ENCODE measurements around the gene MTFR1L.

MTFR1L gene

DNA sequence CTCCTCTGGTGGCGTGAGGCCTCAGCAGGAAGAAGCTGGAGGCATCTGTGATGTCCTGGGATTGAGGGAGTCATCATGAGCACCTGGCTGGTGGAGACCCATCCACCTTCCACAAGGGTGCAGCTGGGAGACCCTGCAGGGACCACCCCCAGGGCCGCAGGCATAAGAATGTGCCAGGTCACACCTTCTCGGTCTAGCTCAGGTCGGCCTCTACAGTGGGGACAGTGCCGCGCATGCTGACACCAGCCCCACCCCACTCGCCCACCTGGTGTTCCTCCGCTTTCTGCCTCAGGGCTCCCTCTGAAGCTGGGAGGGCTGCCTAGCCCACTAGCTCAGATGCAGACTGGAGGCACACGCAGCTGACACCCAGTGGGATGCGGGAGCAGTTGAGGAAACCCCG lies 61.5 kb downstream of the MTFR1L start:
- TF ChIP-seq RAD21 (IDR thresholded peaks at IDR 0.05; ENCODE audit: low read depth) (no peak), NFIC (IDR thresholded peaks at IDR 0.05) (no peak), REST (IDR thresholded peaks at IDR 0.05; ENCODE audit: low read depth) (no peak), EP300 (IDR thresholded peaks at IDR 0.05; ENCODE audit: borderline replicate concordance) (no peak)
